Uterus (tissue), 4 donors: ENCODE data around the gene SCLY. TPM values are rescaled to one million over a fixed set of nuclear protein-coding genes. Genes with fewer than 3 reads are reported as not detected.
A peak's percentile ranks its signal among the peaks of the same experiment; 100 is the strongest.

ENCODE experiments used
- DNase-seq, 2 donors: peaks; one replicate each; pipeline ENCODE4 v3.0.0-alpha.2; 2019 to 2020
- H3K27ac ChIP-seq, 2 donors: fragments of 200-600 bp; sonication (generic); 1 replicate in 1 of 2; 2 replicates in 1 of 2; pipeline ENCODE4 v1.5.1; 2016 to 2018
- H3K27me3 ChIP-seq, 2 donors: fragments of 200-600 bp; sonication (generic); one replicate each; pipeline ENCODE4 v1.5.1; 2018 to 2019; ENCODE audit warnings: control low read depth in 1 of 2
- H3K36me3 ChIP-seq, 2 donors: fragments of 200-600 bp; sonication (generic); one replicate each; pipeline ENCODE4 v1.5.1; 2019; ENCODE audit warnings: control low read depth in 1 of 2
- H3K4me1 ChIP-seq, 2 donors: fragments of 200-600 bp; sonication (generic); one replicate each; pipeline ENCODE4 v1.5.1; 2018 to 2019; ENCODE audit warnings: control low read depth in 1 of 2
- H3K4me3 ChIP-seq, 2 donors: fragments of 200-600 bp; sonication (generic); 1 replicate in 1 of 2; 2 replicates in 1 of 2; pipeline ENCODE4 v1.5.1; 2018 to 2019; ENCODE audit warnings: mild to moderate bottlenecking in 1 of 2
- H3K9me3 ChIP-seq, 2 donors: fragments of 200-600 bp; sonication (generic); one replicate each; pipeline ENCODE4 v1.5.1; 2019; ENCODE audit warnings: control low read depth in 1 of 2
- CTCF ChIP-seq, 4 experiments: fragments of 200-600 bp in 2 of 4; fragments of 450-650 bp in 2 of 4; sonication (generic) in 2 of 4; IDR thresholded peaks; one replicate each; pipeline ENCODE4 v1.5.1; 2016 to 2019; ENCODE audit warnings: antibody characterized with exemption in 4 of 4, mild to moderate bottlenecking in 2 of 4, moderate library complexity in 1 of 4
- POLR2A ChIP-seq, 2 donors: fragments of 450-650 bp; IDR thresholded peaks; one replicate each; pipeline ENCODE4 v1.6.1; 2016; ENCODE audit warnings: antibody characterized with exemption in 2 of 2, mild to moderate bottlenecking in 1 of 2, moderate library complexity in 1 of 2
- intact Hi-C: fragments of 100-400 bp; cut with DNase I; formaldehyde crosslinking; loops from one replicate; pipeline ENCODE4 v1.15.1; 2023; ENCODE audit warnings: low total_unique reads
- total RNA-seq, 4 donors: library from RNA; depleted of rRNA in 3 of 4; stranded (reverse); fragments of >200 nt in 3 of 4; gene quantifications; one replicate each; pipeline versions ENCODE4 v1.1.0 to v1.2.4, GENCODE V29; 2014 to 2023
- donor health status: DM: yes; HTN: yes; CAD: no.

SCLY gene
- total RNA-seq, 4 donors from 2014 or later: 5.1 to 26.0 (median 12.8) TPM

- no peak overlapping the region for H3K27ac ChIP-seq
- H3K27me3 ChIP-seq: no peaks in the 10 kb centered on the region
- no peak for DNase-seq
- no peaks in the 10 kb centered on the region for H3K4me1 ChIP-seq
- intact Hi-C loops: no loop called here
- no peak for TF ChIP-seq CTCF (IDR thresholded peaks at IDR 0.05)
- TF ChIP-seq POLR2A (IDR thresholded peaks at IDR 0.05): no peak
- H3K36me3 ChIP-seq: no peaks in the 10 kb centered on the region
- no peak overlapping the region for H3K4me3 ChIP-seq
- no peaks in the 10 kb centered on the region for H3K9me3 ChIP-seq
These were observed 45.5 kb downstream of the SCLY start for GRCh38 chr2:238106339-238106697.

GRCh38 chr2:238106698-238107524 lies 46.1 kb downstream of the SCLY start:
- no peaks in the 10 kb centered on the region for H3K4me1 ChIP-seq

DNA sequence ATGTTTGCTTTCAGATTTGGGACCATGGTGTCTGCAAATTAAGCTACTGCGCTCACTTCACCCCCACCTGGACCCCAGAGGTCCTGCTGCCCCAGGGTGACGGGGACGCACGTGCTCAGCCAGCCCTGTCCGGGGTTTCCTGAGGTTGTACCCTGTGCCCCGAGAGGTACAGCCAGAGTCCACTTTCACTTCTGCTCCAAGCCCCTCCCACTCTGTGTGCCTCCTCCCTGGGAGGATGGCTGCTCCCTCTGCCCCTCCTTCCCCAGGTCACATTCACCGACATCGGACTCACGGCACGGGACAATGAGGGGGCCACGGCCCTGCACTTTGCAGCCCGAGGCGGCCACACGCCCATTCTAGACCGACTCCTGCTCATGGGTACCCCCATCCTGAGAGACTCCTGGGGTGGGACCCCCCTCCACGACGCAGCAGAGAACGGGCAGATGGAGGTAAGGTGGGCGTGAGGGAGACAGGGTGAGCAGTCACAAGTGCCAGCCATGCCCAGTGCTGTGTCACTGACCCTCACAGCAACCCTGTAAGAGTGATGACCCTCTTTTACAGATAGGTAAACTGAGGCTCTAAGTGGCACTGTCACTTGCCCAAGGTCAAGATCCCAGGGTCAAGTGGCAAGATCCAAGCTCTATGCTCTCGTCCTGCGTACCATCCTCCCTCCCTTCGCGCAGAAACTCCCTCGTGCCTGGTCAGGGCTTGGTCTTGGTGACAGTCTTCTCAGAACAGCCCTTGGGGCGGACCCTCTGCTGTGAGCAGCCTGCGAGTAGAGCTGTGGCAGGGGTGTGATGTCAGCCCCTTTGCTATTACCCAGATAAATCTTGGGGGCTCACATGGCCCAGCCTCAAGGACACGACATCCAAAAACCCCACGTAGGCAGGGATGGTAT lies 47.0 kb downstream of the SCLY start:
- H3K4me3 ChIP-seq: no peak overlapping the region

More at GRCh38 chr2:238106698-238107524, 46.1 kb downstream of the SCLY start:
- no peaks in the 10 kb centered on the region for H3K9me3 ChIP-seq
- intact Hi-C loops: no loop called here
- TF ChIP-seq POLR2A (IDR thresholded peaks at IDR 0.05) (no peak), CTCF (IDR thresholded peaks at IDR 0.05) (no peak)
- no peak overlapping the region for H3K4me3 ChIP-seq
- no peaks in the 10 kb centered on the region for H3K36me3 ChIP-seq
- DNase-seq: peak in 1 of 2 donors; percentile 15
- no peaks in the 10 kb centered on the region for H3K27me3 ChIP-seq
- no peak overlapping the region for H3K27ac ChIP-seq

DNA sequence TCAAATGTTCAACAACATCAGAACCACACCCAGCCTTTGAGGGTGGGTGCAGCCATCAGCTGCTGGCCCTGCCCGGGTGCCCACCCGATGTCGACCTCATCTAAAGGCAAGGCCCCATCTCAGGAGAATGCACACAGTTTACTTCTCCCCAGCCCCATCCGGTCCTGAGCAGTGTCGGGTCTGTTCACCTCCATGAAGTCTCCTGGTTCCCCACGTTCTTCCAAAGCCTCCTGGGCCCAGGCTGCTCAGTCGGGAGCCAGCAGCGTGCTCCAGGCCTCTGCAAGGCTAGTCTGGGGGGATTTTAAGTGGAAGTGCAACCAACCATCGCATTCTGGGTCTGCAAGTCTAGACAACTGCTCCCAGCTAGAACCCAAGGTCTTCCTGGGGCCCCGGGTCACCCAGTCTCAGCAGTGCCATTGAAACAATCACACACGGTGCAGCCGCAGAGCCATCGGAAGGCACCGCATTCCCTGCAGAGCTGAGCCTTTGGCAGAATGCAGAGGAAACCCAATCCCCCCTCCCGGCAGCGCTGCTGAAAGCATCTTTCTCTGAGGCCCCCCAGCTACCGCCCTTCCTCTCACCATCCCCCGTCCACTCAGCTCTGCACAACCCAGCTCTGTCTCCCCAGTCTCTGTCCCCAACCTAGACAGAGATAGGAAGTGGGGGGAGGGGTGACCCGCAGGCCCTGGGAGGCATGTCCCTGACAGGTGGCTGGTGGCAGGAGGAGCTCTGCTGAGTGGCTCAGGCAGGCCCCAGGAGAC lies 47.8 kb downstream of the SCLY start:
- H3K9me3 ChIP-seq: no peaks in the 10 kb centered on the region
- no peaks in the 10 kb centered on the region for H3K36me3 ChIP-seq
- H3K4me3 ChIP-seq: no peak overlapping the region
- no peaks in the 10 kb centered on the region for H3K4me1 ChIP-seq
- no peak overlapping the region for H3K27ac ChIP-seq
- no peak for TF ChIP-seq CTCF (IDR thresholded peaks at IDR 0.05)
- TF ChIP-seq POLR2A (IDR thresholded peaks at IDR 0.05): no peak
- no peaks in the 10 kb centered on the region for H3K27me3 ChIP-seq
- intact Hi-C loops: no loop called here
- DNase-seq: peak in 1 of 2 donors; percentile 35

More for the DNA sequence above, 47.0 kb downstream of the SCLY start:
- peak in 1 of 2 donors; percentile 11 for DNase-seq
- no peak for TF ChIP-seq POLR2A (IDR thresholded peaks at IDR 0.05)
- TF ChIP-seq CTCF (IDR thresholded peaks at IDR 0.05): no peak
- H3K27ac ChIP-seq: no peak overlapping the region
- intact Hi-C loops: no loop called here
- H3K27me3 ChIP-seq: no peaks in the 10 kb centered on the region
- no peaks in the 10 kb centered on the region for H3K4me1 ChIP-seq
- no peaks in the 10 kb centered on the region for H3K9me3 ChIP-seq
- no peaks in the 10 kb centered on the region for H3K36me3 ChIP-seq
